ENCODE results near the gene IPPK. TPM values are rescaled to one million over a fixed set of nuclear protein-coding genes. Genes with fewer than 3 reads are reported as not detected.

Gene IPPK
- total and polyA plus RNA-seq, 2 of the 4 experiments (the other 2 are of a cell fraction), result 25.1 to 26.8 TPM

GRCh38 chr9:92644278-92644677 is 25.7 kb downstream of the IPPK start:
- 0 out of 2 replicates have a peak, but pooled peaks cover under 1% of the 10 kb centered on the region for H4K20me1 ChIP-seq (ENCODE audit: insufficient read depth, low read length)
- H3K27me3 ChIP-seq (ENCODE audit: control insufficient read depth, insufficient read depth, low read length), result no peaks in the 10 kb centered on the region
- no peak overlapping the region for H3K18ac ChIP-seq (ENCODE audit: low read depth, low read length)
- no peak overlapping the region for H2AK5ac ChIP-seq (ENCODE audit: low read depth, low read length)
- 100% methylated on average over 1 of the region's 7 CpGs; no CpG with 5 or more reads in 1 of the 2 experiments for WGBS, 2 experiments (ENCODE audit: extremely low coverage in 2 of 2, insufficient read length in 1 of 2)
- in situ Hi-C loops (cut with MboI; ENCODE audit: low sequenced_read_pairs), result no loop called here
- H2AFZ ChIP-seq (replicated peaks; ENCODE audit: low read length, poor library complexity), result no peak overlapping the region
- dilution Hi-C loops (cut with HindIII; ENCODE audit: low sequenced_read_pairs, unreplicated experiment), result no loop called here
- no peak overlapping the region for H3K23ac ChIP-seq (ENCODE audit: low read depth, low read length)
- no TSS peak for BruUV-seq (replicated peaks)
- CTCF ChIA-PET, result no interaction called here
- H4K5ac ChIP-seq (ENCODE audit: low read depth, low read length), result no peak overlapping the region
- DNase-seq (no peak), ATAC-seq (ENCODE audit: low read depth) (no peak)
- H2BK20ac ChIP-seq (ENCODE audit: low read depth, low read length), result no peak overlapping the region
- TF ChIP-seq POLR2A (IDR thresholded peaks at IDR 0.05; ENCODE audit: low read depth, low read length) (no peak), CEBPB (IDR thresholded peaks at IDR 0.05; ENCODE audit: low read depth, low read length) (no peak), NFE2L2 (IDR thresholded peaks at IDR 0.05; ENCODE audit: low read depth, low read length) (no peak), BHLHE40 (IDR thresholded peaks at IDR 0.05; ENCODE audit: low read depth, low read length) (no peak), MAFK (IDR thresholded peaks at IDR 0.05; ENCODE audit: low read depth, low read length) (no peak), RCOR1 (IDR thresholded peaks at IDR 0.05; ENCODE audit: insufficient replicate concordance, low read length) (no peak), RFX5 (IDR thresholded peaks at IDR 0.05; ENCODE audit: low read depth, low read length) (no peak), SMC3 (IDR thresholded peaks at IDR 0.05; ENCODE audit: low read depth, low read length) (no peak), ELK1 (IDR thresholded peaks at IDR 0.05; ENCODE audit: borderline replicate concordance, low read depth, low read length) (no peak), MAZ (IDR thresholded peaks at IDR 0.05; ENCODE audit: borderline replicate concordance, low read depth, low read length) (no peak), CHD1 (IDR thresholded peaks at IDR 0.05; ENCODE audit: low read depth, low read length) (no peak), RAD21 (IDR thresholded peaks at IDR 0.05; ENCODE audit: low read length) (no peak), FOS (IDR thresholded peaks at IDR 0.05; ENCODE audit: low read depth, low read length) (no peak), MXI1 (IDR thresholded peaks at IDR 0.05; ENCODE audit: borderline replicate concordance, low read depth, low read length) (no peak)
- TF ChIP-seq, protein P1, sequence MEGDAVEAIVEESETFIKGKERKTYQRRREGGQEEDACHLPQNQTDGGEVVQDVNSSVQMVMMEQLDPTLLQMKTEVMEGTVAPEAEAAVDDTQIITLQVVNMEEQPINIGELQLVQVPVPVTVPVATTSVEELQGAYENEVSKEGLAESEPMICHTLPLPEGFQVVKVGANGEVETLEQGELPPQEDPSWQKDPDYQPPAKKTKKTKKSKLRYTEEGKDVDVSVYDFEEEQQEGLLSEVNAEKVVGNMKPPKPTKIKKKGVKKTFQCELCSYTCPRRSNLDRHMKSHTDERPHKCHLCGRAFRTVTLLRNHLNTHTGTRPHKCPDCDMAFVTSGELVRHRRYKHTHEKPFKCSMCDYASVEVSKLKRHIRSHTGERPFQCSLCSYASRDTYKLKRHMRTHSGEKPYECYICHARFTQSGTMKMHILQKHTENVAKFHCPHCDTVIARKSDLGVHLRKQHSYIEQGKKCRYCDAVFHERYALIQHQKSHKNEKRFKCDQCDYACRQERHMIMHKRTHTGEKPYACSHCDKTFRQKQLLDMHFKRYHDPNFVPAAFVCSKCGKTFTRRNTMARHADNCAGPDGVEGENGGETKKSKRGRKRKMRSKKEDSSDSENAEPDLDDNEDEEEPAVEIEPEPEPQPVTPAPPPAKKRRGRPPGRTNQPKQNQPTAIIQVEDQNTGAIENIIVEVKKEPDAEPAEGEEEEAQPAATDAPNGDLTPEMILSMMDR (conservative IDR thresholded peaks at IDR 0.05; ENCODE audit: low read depth, low read length), result no peak
- TF ChIP-seq, protein P2, sequence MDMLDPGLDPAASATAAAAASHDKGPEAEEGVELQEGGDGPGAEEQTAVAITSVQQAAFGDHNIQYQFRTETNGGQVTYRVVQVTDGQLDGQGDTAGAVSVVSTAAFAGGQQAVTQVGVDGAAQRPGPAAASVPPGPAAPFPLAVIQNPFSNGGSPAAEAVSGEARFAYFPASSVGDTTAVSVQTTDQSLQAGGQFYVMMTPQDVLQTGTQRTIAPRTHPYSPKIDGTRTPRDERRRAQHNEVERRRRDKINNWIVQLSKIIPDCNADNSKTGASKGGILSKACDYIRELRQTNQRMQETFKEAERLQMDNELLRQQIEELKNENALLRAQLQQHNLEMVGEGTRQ (IDR thresholded peaks at IDR 0.05; ENCODE audit: low read depth, low read length), result no peak
- intact Hi-C loops (cut with micrococcal nuclease), result no loop called here
- no peak overlapping the region for H4K91ac ChIP-seq (ENCODE audit: insufficient read depth, low read depth, low read length)
- H3K9me3 ChIP-seq (ENCODE audit: control insufficient read depth, insufficient read depth, low read length), result no peaks in the 10 kb centered on the region
- H4K8ac ChIP-seq (ENCODE audit: low read depth in 2 of 2, low read length in 2 of 2), result no peak overlapping the region
- no peak overlapping the region for H2BK15ac ChIP-seq (ENCODE audit: low read depth, low read length)
- H3K27ac ChIP-seq (ENCODE audit: insufficient read depth, low read length), result no peak overlapping the region
- no peak overlapping the region for H3K56ac ChIP-seq (ENCODE audit: extremely low read depth, insufficient read depth, low read length)
- no peak overlapping the region for H3K4me3 ChIP-seq (ENCODE audit: insufficient read depth, low read depth, low read length)
- no peak overlapping the region for H3K4ac ChIP-seq (ENCODE audit: low read depth, low read length)
- H2AK9ac ChIP-seq (replicated peaks; ENCODE audit: low read depth, low read length, poor library complexity), result no peak overlapping the region
- POLR2A ChIA-PET (ENCODE audit: unreplicated experiment), result no interaction called here
- peaks cover 16 to 33% of the 10 kb centered on the region in 2 experiments for H3K79me1 ChIP-seq (ENCODE audit: low read depth in 1 of 2, low read length in 2 of 2)
- H3K36me3 ChIP-seq (ENCODE audit: control insufficient read depth, insufficient read depth, low read length), result peaks cover 54% of the 10 kb centered on the region
- no peak overlapping the region for H3K9ac ChIP-seq (ENCODE audit: low read depth, low read length)
- no peaks in the 10 kb centered on the region for H3K4me1 ChIP-seq (ENCODE audit: control insufficient read depth, insufficient read depth, low read length)
- H3K14ac ChIP-seq (replicated peaks; ENCODE audit: low read depth, low read length), result no peak overlapping the region
- H3K4me2 ChIP-seq (ENCODE audit: low read depth, low read length), result no peak overlapping the region
- no peak overlapping the region for H2BK5ac ChIP-seq (ENCODE audit: low read depth, low read length, poor library complexity, severe bottlenecking)
- H2BK120ac ChIP-seq (ENCODE audit: low read depth, low read length), result no peak overlapping the region
- H3K9me1 ChIP-seq (ENCODE audit: insufficient read depth, low read length), result peaks cover 3% of the 10 kb centered on the region; the same call in 1 of the 2 replicates
